ENCODE results near the gene ANO2.

- no peak for TF ChIP-seq CTCF (IDR thresholded peaks at IDR 0.05)
- TF ChIP-seq POLR2AphosphoS5 (IDR thresholded peaks at IDR 0.05) = no peak
- TF ChIP-seq POLR2A (IDR thresholded peaks at IDR 0.05; ENCODE audit: low read depth) = no peak
These were observed 127.8 kb downstream of the ANO2 start for GRCh38 chr12:5817246-5817645.
